Common myeloid progenitor, CD34-positive (primary cell): ENCODE measurements around the gene AQP12B.
A peak's percentile ranks its signal among the peaks of the same experiment; 100 is the strongest.
"Not testable (repeated sequence)": the region's sequence is repeated elsewhere in the genome, so short reads cannot be mapped to it uniquely, and the experiment has no call there.

Source experiments
- CTCF ChIA-PET: fragments of 350-600 bp; sonication (Branson Sonifier 250); formaldehyde crosslinking; loops from one replicate; lab custom pipeline; 2021; ENCODE audit warnings: antibody characterized with exemption; lab: Charles Lee
- POLR2A ChIA-PET: fragments of 350-600 bp; sonication (Branson Sonifier 250); formaldehyde crosslinking; loops from one replicate; lab custom pipeline; 2021; ENCODE audit warnings: antibody characterized with exemption; lab: Charles Lee
- DNase-seq, 3 donors: peaks; one replicate each; pipeline versions ENCODE4 v3.0.0 to v3.0.0-alpha.2; 2013
- H3K27ac ChIP-seq, 2 experiments: 1 replicate in 1 of 2; 2 replicates in 1 of 2; pipeline ENCODE4 v1.7.0; 2013; ENCODE audit warnings: inconsistent platforms in 2 of 2, low read length in 2 of 2, mild to moderate bottlenecking in 2 of 2, low read depth in 1 of 2, moderate library complexity in 1 of 2; ENCODE audit not compliant: severe bottlenecking in 2 of 2, insufficient read depth in 1 of 2, poor library complexity in 1 of 2
- H3K27me3 ChIP-seq, 5 experiments: replicated peaks in 2 of 5; 1 replicate in 3 of 5; 2 replicates in 2 of 5; pipeline versions ENCODE4 v1.6.1 to v1.7.0; 2013; ENCODE audit warnings: low read length in 4 of 5, mild to moderate bottlenecking in 2 of 5, moderate library complexity in 2 of 5, inconsistent platforms in 1 of 5; ENCODE audit not compliant: insufficient read depth in 5 of 5, control insufficient read depth in 4 of 5
- H3K36me3 ChIP-seq, 4 experiments: 1 replicate in 2 of 4; 2 replicates in 2 of 4; pipeline versions ENCODE4 v1.6.1 to v1.7.0; 2013; ENCODE audit warnings: low read length in 3 of 4, control low read depth in 1 of 4, mild to moderate bottlenecking in 1 of 4; ENCODE audit not compliant: control insufficient read depth in 4 of 4, insufficient read depth in 4 of 4
- H3K4me1 ChIP-seq, 4 experiments: 1 replicate in 3 of 4; 2 replicates in 1 of 4; pipeline versions ENCODE4 v1.6.1 to v1.7.1; 2013; ENCODE audit warnings: low read length in 3 of 4, mild to moderate bottlenecking in 3 of 4, control low read depth in 1 of 4, inconsistent platforms in 1 of 4, moderate library complexity in 1 of 4; ENCODE audit not compliant: control insufficient read depth in 4 of 4, insufficient read depth in 4 of 4; ENCODE audit errors: control extremely low read depth in 1 of 4
- H3K4me3 ChIP-seq, 7 experiments: 1 replicate in 4 of 7; 2 replicates in 3 of 7; pipeline versions ENCODE4 v1.5.1 to v1.7.0; 2013; ENCODE audit warnings: mild to moderate bottlenecking in 7 of 7, low read length in 6 of 7, moderate library complexity in 6 of 7, inconsistent platforms in 2 of 7, low read depth in 2 of 7, control low read depth in 1 of 7; ENCODE audit not compliant: insufficient read depth in 4 of 7, control insufficient read depth in 1 of 7; ENCODE audit errors: extremely low read depth in 1 of 7
- H3K9me3 ChIP-seq, 5 experiments: 1 replicate in 4 of 5; 2 replicates in 1 of 5; pipeline versions ENCODE4 v1.6.1 to v1.7.1; 2013; ENCODE audit warnings: low read length in 4 of 5, mild to moderate bottlenecking in 2 of 5, inconsistent platforms in 1 of 5, low read depth in 1 of 5, moderate library complexity in 1 of 5; ENCODE audit not compliant: control insufficient read depth in 4 of 5, insufficient read depth in 2 of 5; ENCODE audit errors: control extremely low read depth in 1 of 5
- WGBS: methylation state at CpG from one replicate; pipeline ENCODE4 v1.1.5; 2013; ENCODE audit not compliant: insufficient coverage; 5-methylcytosine and 5-hydroxymethylcytosine counted together

The AQP12B gene

GRCh38 chr2:240691631-240692420 is 9.1 kb upstream of the AQP12B start, which contains the start of gene AQP12A:
Gene AQP12A (plus strand): TSS chr2:240691866. CDS start chr2:240691914, 48 bp downstream.
- H3K36me3 ChIP-seq, DNase-seq, CTCF ChIA-PET, POLR2A ChIA-PET, H3K9me3 ChIP-seq, H3K4me3 ChIP-seq, H3K27ac ChIP-seq, H3K4me1 ChIP-seq, H3K27me3 ChIP-seq: not testable (repeated sequence)
- 94% methylated on average over 14 of the region's 37 CpGs for WGBS

GRCh38 chr2:240691075-240691427 is 8.4 kb upstream of the AQP12B start:
- no CpG with 5 or more reads among the region's 2 CpGs for WGBS
- POLR2A ChIA-PET, H3K4me3 ChIP-seq, H3K4me1 ChIP-seq, CTCF ChIA-PET, DNase-seq, H3K27me3 ChIP-seq, H3K27ac ChIP-seq, H3K9me3 ChIP-seq, H3K36me3 ChIP-seq: not testable (repeated sequence)

- POLR2A ChIA-PET, CTCF ChIA-PET: not testable (repeated sequence)
- 86% methylated on average over 3 of the region's 18 CpGs for WGBS
Measured at GRCh38 chr2:240690421-240691074, 7.9 kb upstream of the AQP12B start.

GRCh38 chr2:240689975-240690374 is 7.3 kb upstream of the AQP12B start:
- Histone ChIP-seq H3K4me3 (no peak overlapping the region), H3K27me3 (no peaks in the 10 kb centered on the region), H3K27ac (no peak overlapping the region), H3K4me1 (peaks cover 0 to 4% (median 0%) of the 10 kb centered on the region in 4 experiments), H3K9me3 (no peaks in the 10 kb centered on the region), H3K36me3 (no peaks in the 10 kb centered on the region)
- WGBS, result 92% methylated on average over 3 of the region's 11 CpGs
- ChIA-PET POLR2A (no interaction called here), CTCF (no interaction called here)
- DNase-seq, result no peak

More at GRCh38 chr2:240690421-240691074, 7.9 kb upstream of the AQP12B start:
- H3K4me3 ChIP-seq, result peak overlapping the region in 1 of 7 experiments; percentile 65
- not testable (repeated sequence) for DNase-seq, H3K27me3 ChIP-seq, H3K9me3 ChIP-seq, H3K36me3 ChIP-seq, H3K4me1 ChIP-seq, H3K27ac ChIP-seq

GRCh38 chr2:240688553-240688919 is 5.9 kb upstream of the AQP12B start:
- Histone ChIP-seq H3K36me3 (no peaks in the 10 kb centered on the region), H3K9me3 (no peaks in the 10 kb centered on the region), H3K4me3 (no peak overlapping the region), H3K27me3 (no peaks in the 10 kb centered on the region), H3K4me1 (peaks cover 0 to 9% (median 1%) of the 10 kb centered on the region in 4 experiments), H3K27ac (no peak overlapping the region)
- DNase-seq, result no peak
- POLR2A ChIA-PET, result no interaction called here
- CTCF ChIA-PET, result no interaction called here
- WGBS, result 86% methylated on average over 5 of the region's 9 CpGs

- Histone ChIP-seq H3K4me1 (peaks cover 0 to 9% (median 1%) of the 10 kb centered on the region in 4 experiments), H3K4me3 (no peak overlapping the region), H3K36me3 (no peaks in the 10 kb centered on the region), H3K27ac (no peak overlapping the region), H3K9me3 (no peaks in the 10 kb centered on the region), H3K27me3 (no peaks in the 10 kb centered on the region)
- no peak for DNase-seq
- WGBS, result 86% methylated on average over 9 of the region's 14 CpGs
- ChIA-PET POLR2A (no interaction called here), CTCF (no interaction called here)
Measured at GRCh38 chr2:240687741-240688552, 5.3 kb upstream of the AQP12B start.
